WTC11 (cell line): ENCODE measurements around the gene ZNRF3. TPM values are rescaled to one million over a fixed set of nuclear protein-coding genes. Genes with fewer than 3 reads are reported as not detected.

Source experiments
- ATAC-seq: fragments of 200-7000 bp; cut with Tn5 transposase; 2 replicates; pipeline ENCODE4 v1.10.0; 2021; ENCODE audit warnings: mild to moderate bottlenecking, moderate library complexity
- CTCF ChIA-PET: fragments of 300-600 bp; sonication (Branson Sonifier 250); formaldehyde crosslinking; loops from one replicate; lab custom pipeline; 2021; ENCODE audit warnings: antibody characterized with exemption; lab: Charles Lee
- POLR2A ChIA-PET: fragments of 350-600 bp; sonication (Branson Sonifier 250); formaldehyde crosslinking; loops from one replicate; lab custom pipeline; 2021; ENCODE audit warnings: antibody characterized with exemption; lab: Charles Lee
- DNase-seq: peaks from one replicate; pipeline ENCODE4 v3.0.0; 2021; ENCODE audit warnings: low spot score
- H3K27ac Mint-ChIP-seq: 2 replicates; pipeline ENCODE4 v1.8.0; 2021; ENCODE audit warnings: mixed read lengths
- H3K27me3 Mint-ChIP-seq: 2 replicates; pipeline ENCODE4 v1.8.0; 2021; ENCODE audit warnings: low read depth, mild to moderate bottlenecking, moderate library complexity, mixed read lengths
- H3K36me3 Mint-ChIP-seq: 2 replicates; pipeline ENCODE4 v1.8.0; 2021; ENCODE audit warnings: mixed read lengths
- H3K4me1 Mint-ChIP-seq: 2 replicates; pipeline ENCODE4 v1.8.0; 2022; ENCODE audit warnings: mixed read lengths
- H3K4me3 Mint-ChIP-seq: 2 replicates; pipeline ENCODE4 v1.8.0; 2021; ENCODE audit warnings: mild to moderate bottlenecking, moderate library complexity, mixed read lengths
- H3K9me3 Mint-ChIP-seq: 2 replicates; pipeline ENCODE4 v1.8.0; 2021; ENCODE audit warnings: mixed read lengths
- CBFB ChIP-seq: sonication (generic); formaldehyde crosslinking; IDR thresholded peaks from 2 replicates; pipeline ENCODE4 v1.8.1; 2022; ENCODE audit warnings: mild to moderate bottlenecking, low read depth, missing genetic modification reagents
- CREB1 ChIP-seq: sonication (generic); formaldehyde crosslinking; IDR thresholded peaks from 2 replicates; pipeline ENCODE4 v1.8.0; 2023; ENCODE audit warnings: mild to moderate bottlenecking, missing genetic modification reagents
- EMX1 ChIP-seq: fragments of 250-450 bp; sonication (Bioruptor Pico); IDR thresholded peaks from 2 replicates; pipeline ENCODE4 v1.8.0; 2021; ENCODE audit warnings: mild to moderate bottlenecking
- HMGA2 ChIP-seq: fragments of 250-450 bp; sonication (Bioruptor Pico); IDR thresholded peaks from 2 replicates; pipeline ENCODE4 v1.4.0; 2021; ENCODE audit warnings: mild to moderate bottlenecking, moderate library complexity
- IRF2 ChIP-seq: sonication (generic); formaldehyde crosslinking; IDR thresholded peaks from 2 replicates; pipeline ENCODE4 v1.8.0; 2022; ENCODE audit warnings: low read depth, missing genetic modification reagents, borderline replicate concordance
- NR1H2 ChIP-seq: sonication (generic); formaldehyde crosslinking; IDR thresholded peaks from 2 replicates; pipeline ENCODE4 v1.9.0; 2021; ENCODE audit warnings: mild to moderate bottlenecking, moderate library complexity, missing genetic modification reagents
- PRRX2 ChIP-seq: fragments of 250-450 bp; sonication (Bioruptor Pico); IDR thresholded peaks from 2 replicates; pipeline ENCODE4 v1.8.0; 2021; ENCODE audit warnings: mild to moderate bottlenecking
- SMAD3 ChIP-seq: sonication (generic); formaldehyde crosslinking; IDR thresholded peaks from 2 replicates; pipeline ENCODE4 v1.8.0; 2022; ENCODE audit warnings: missing genetic modification reagents, mild to moderate bottlenecking, borderline replicate concordance
- SMAD4 ChIP-seq: sonication (generic); formaldehyde crosslinking; IDR thresholded peaks from 2 replicates; pipeline ENCODE4 v1.8.0; 2022; ENCODE audit warnings: mild to moderate bottlenecking, missing genetic modification reagents
- SP1 ChIP-seq: sonication (generic); formaldehyde crosslinking; conservative IDR thresholded peaks from 2 replicates; pipeline ENCODE4 v1.8.1; 2022; ENCODE audit warnings: missing genetic modification reagents
- ZBTB21 ChIP-seq: sonication (generic); formaldehyde crosslinking; IDR thresholded peaks from 2 replicates; pipeline ENCODE4 v1.8.1; 2023; ENCODE audit warnings: mild to moderate bottlenecking, missing genetic modification reagents, borderline replicate concordance
- ZNF121 ChIP-seq: sonication (generic); formaldehyde crosslinking; IDR thresholded peaks from 2 replicates; pipeline ENCODE4 v1.8.0; 2023; ENCODE audit warnings: missing genetic modification reagents
- ZNF263 ChIP-seq: sonication (generic); formaldehyde crosslinking; IDR thresholded peaks from 2 replicates; pipeline ENCODE4 v1.8.1; 2022; ENCODE audit warnings: low read depth, mild to moderate bottlenecking, moderate library complexity, missing genetic modification reagents
- ZNF416 ChIP-seq: fragments of 250-450 bp; sonication (Bioruptor Pico); IDR thresholded peaks from 2 replicates; pipeline ENCODE4 v1.9.0; 2021; ENCODE audit warnings: mild to moderate bottlenecking, inconsistent platforms
- ZNF423 ChIP-seq: fragments of 250-450 bp; sonication (Bioruptor Pico); IDR thresholded peaks from 2 replicates; pipeline ENCODE4 v2.1.2; 2022; ENCODE audit warnings: mild to moderate bottlenecking, moderate library complexity
- total RNA-seq: library from RNA; stranded (reverse); gene quantifications from 3 replicates; pipeline ENCODE4 v1.2.3, GENCODE V29; 2021
- TF ChIP-seq, protein P1 (sequence below): sonication (generic); formaldehyde crosslinking; IDR thresholded peaks from 2 replicates; pipeline ENCODE4 v1.8.1; 2023; ENCODE audit warnings: mild to moderate bottlenecking, missing genetic modification reagents
- TF ChIP-seq, protein P2 (sequence below): sonication (generic); formaldehyde crosslinking; IDR thresholded peaks from 2 replicates; pipeline ENCODE4 v1.8.1; 2022; ENCODE audit warnings: missing genetic modification reagents, borderline replicate concordance
- TF ChIP-seq, protein P3 (sequence below): sonication (generic); formaldehyde crosslinking; IDR thresholded peaks from 2 replicates; pipeline ENCODE4 v1.8.1; 2022; ENCODE audit warnings: mild to moderate bottlenecking, moderate library complexity, missing genetic modification reagents
- TF ChIP-seq, protein P4 (sequence below): sonication (generic); formaldehyde crosslinking; IDR thresholded peaks from 2 replicates; pipeline ENCODE4 v1.8.0; 2023; ENCODE audit warnings: mild to moderate bottlenecking, missing genetic modification reagents
- TF ChIP-seq, protein P5 (sequence below): sonication (generic); formaldehyde crosslinking; IDR thresholded peaks from 2 replicates; pipeline ENCODE4 v1.8.1; 2022; ENCODE audit warnings: low read depth, missing genetic modification reagents, borderline replicate concordance

Gene ZNRF3
- total RNA-seq, 1 experiment from 2014 or later, result 25.4 TPM

DNA sequence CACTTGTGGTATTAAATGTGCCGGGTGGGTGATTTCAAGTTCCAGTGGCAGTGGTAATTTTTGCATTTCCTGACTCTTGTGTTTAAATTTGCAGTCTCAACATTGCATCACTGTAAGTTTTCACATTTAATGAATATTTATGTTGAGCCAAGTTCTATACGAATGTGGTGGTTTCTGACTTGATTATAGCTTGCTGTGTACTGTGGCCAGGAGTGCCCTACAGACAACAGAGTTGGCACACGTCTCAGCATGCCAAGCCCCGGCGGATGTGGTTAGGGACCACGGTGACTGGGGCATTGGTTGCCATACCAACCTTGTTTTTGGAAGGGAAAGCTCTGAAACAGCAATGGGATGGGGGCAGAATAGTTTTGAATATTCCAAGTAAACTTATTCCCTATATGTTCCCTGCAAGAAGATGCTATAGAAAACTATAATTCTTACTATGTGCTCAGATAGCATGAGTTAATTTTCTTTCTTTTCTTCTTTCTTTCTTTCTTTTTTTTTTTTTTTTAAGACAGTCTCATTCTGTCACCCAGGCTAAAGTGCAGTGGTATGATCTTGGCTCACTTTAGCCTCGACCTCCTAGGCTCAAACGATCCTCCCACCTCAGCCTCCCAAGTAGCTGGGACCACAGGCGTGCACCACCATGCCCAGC, 16.0 kb downstream of the ZNRF3 start:
- Mint-ChIP-seq H3K27ac (peak overlapping the region; percentile 91), H3K27me3 (no peaks in the 10 kb centered on the region), H3K36me3 (no peaks in the 10 kb centered on the region), H3K4me3 (no peak overlapping the region), H3K4me1 (peaks cover 81% of the 10 kb centered on the region), H3K9me3 (no peaks in the 10 kb centered on the region)
- CTCF ChIA-PET, result interaction anchor here (0.6 to 1.1 kb wide), 2 partner anchors 17 to 99 kb away, joined by 3 read pairs; no protein-coding TSS in a partner anchor
- no peak for DNase-seq
- POLR2A ChIA-PET, result interaction anchor here (0.6 kb wide), 1 partner anchor 140 kb away, joined by 5 read pairs; no protein-coding TSS in a partner anchor
- ATAC-seq, result no peak
- TF ChIP-seq HMGA2 (CRISPR knock-in tag) (no peak), ZNF423 (CRISPR knock-in tag) (no peak), SMAD3 (no peak), ZNF263 (no peak), ZNF416 (no peak), EMX1 (CRISPR knock-in tag) (no peak), CBFB (CRISPR knock-in tag) (no peak), SMAD4 (CRISPR knock-in tag) (no peak), IRF2 (CRISPR knock-in tag) (no peak), ZNF121 (CRISPR knock-in tag) (no peak), PRRX2 (no peak), ZBTB21 (no peak)
- TF ChIP-seq, protein P1, sequence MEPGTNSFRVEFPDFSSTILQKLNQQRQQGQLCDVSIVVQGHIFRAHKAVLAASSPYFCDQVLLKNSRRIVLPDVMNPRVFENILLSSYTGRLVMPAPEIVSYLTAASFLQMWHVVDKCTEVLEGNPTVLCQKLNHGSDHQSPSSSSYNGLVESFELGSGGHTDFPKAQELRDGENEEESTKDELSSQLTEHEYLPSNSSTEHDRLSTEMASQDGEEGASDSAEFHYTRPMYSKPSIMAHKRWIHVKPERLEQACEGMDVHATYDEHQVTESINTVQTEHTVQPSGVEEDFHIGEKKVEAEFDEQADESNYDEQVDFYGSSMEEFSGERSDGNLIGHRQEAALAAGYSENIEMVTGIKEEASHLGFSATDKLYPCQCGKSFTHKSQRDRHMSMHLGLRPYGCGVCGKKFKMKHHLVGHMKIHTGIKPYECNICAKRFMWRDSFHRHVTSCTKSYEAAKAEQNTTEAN, result no peak
- TF ChIP-seq, protein P2, sequence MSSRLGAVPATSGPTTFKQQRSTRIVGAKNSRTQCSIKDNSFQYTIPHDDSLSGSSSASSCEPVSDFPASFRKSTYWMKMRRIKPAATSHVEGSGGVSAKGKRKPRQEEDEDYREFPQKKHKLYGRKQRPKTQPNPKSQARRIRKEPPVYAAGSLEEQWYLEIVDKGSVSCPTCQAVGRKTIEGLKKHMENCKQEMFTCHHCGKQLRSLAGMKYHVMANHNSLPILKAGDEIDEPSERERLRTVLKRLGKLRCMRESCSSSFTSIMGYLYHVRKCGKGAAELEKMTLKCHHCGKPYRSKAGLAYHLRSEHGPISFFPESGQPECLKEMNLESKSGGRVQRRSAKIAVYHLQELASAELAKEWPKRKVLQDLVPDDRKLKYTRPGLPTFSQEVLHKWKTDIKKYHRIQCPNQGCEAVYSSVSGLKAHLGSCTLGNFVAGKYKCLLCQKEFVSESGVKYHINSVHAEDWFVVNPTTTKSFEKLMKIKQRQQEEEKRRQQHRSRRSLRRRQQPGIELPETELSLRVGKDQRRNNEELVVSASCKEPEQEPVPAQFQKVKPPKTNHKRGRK, result no peak
- TF ChIP-seq, protein P3, sequence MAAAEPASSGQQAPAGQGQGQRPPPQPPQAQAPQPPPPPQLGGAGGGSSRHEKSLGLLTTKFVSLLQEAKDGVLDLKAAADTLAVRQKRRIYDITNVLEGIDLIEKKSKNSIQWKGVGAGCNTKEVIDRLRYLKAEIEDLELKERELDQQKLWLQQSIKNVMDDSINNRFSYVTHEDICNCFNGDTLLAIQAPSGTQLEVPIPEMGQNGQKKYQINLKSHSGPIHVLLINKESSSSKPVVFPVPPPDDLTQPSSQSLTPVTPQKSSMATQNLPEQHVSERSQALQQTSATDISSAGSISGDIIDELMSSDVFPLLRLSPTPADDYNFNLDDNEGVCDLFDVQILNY (CRISPR knock-in tag), result no peak
- TF ChIP-seq, protein P4, sequence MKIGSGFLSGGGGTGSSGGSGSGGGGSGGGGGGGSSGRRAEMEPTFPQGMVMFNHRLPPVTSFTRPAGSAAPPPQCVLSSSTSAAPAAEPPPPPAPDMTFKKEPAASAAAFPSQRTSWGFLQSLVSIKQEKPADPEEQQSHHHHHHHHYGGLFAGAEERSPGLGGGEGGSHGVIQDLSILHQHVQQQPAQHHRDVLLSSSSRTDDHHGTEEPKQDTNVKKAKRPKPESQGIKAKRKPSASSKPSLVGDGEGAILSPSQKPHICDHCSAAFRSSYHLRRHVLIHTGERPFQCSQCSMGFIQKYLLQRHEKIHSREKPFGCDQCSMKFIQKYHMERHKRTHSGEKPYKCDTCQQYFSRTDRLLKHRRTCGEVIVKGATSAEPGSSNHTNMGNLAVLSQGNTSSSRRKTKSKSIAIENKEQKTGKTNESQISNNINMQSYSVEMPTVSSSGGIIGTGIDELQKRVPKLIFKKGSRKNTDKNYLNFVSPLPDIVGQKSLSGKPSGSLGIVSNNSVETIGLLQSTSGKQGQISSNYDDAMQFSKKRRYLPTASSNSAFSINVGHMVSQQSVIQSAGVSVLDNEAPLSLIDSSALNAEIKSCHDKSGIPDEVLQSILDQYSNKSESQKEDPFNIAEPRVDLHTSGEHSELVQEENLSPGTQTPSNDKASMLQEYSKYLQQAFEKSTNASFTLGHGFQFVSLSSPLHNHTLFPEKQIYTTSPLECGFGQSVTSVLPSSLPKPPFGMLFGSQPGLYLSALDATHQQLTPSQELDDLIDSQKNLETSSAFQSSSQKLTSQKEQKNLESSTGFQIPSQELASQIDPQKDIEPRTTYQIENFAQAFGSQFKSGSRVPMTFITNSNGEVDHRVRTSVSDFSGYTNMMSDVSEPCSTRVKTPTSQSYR (CRISPR knock-in tag), result no peak
- TF ChIP-seq, protein P5, sequence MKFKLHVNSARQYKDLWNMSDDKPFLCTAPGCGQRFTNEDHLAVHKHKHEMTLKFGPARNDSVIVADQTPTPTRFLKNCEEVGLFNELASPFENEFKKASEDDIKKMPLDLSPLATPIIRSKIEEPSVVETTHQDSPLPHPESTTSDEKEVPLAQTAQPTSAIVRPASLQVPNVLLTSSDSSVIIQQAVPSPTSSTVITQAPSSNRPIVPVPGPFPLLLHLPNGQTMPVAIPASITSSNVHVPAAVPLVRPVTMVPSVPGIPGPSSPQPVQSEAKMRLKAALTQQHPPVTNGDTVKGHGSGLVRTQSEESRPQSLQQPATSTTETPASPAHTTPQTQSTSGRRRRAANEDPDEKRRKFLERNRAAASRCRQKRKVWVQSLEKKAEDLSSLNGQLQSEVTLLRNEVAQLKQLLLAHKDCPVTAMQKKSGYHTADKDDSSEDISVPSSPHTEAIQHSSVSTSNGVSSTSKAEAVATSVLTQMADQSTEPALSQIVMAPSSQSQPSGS (CRISPR knock-in tag), result no peak

DNA sequence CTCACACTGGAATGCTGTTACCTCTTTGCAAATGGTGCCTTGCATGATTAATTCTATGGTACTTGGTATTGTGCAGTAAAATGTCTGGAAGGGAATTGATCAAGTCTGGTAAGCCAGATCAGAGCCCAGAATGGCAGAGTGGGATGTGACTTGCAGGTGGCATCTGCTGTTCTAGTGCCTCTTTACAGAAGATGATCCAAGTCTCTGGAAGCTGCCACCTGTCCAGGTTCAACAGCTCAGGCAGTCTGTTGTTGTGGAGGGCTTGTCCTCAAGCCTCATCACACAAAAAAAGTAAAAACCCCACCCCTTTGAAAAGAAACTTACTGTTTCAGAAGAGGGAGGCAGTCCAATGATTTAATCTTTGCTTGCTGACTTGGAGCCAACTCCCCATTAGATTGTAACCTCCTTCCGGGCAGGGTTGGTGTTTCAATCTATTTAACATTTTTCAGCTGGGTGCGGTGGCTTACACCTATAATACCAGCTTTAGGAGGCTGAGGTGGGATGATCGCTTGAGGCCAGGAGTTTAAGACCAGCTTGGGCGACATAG, 17.1 kb downstream of the ZNRF3 start:
- H3K27ac Mint-ChIP-seq, result peak overlapping the region; percentile 73
- TF ChIP-seq SP1 (CRISPR knock-in tag) (no peak), ZBTB21 (no peak), NR1H2 (no peak), CREB1 (CRISPR knock-in tag) (no peak)

More for the DNA sequence above, 17.1 kb downstream of the ZNRF3 start:
- CTCF ChIA-PET, result interaction anchor here (1.1 kb wide), 1 partner anchor 100 kb away, joined by 3 read pairs; no protein-coding TSS in a partner anchor
- POLR2A ChIA-PET, result interaction anchor here (0.6 kb wide), 1 partner anchor 139 kb away, joined by 5 read pairs; no protein-coding TSS in a partner anchor
- Mint-ChIP-seq H3K4me1 (peaks cover 77% of the 10 kb centered on the region), H3K9me3 (no peaks in the 10 kb centered on the region), H3K36me3 (no peaks in the 10 kb centered on the region), H3K27me3 (no peaks in the 10 kb centered on the region), H3K4me3 (no peak overlapping the region)
- DNase-seq (no peak), ATAC-seq (no peak)
